Activated T-cell treated with anti-CD3 and anti-CD28 coated beads for 4 hours (primary cell): Measurements from ENCODE around the gene CTSL.

ENCODE experiments used
- DNase-seq: peaks from one replicate; pipeline ENCODE4 v3.0.0-alpha.2; 2020

The CTSL gene

GRCh38 chr9:87760529-87760928 is 34.6 kb downstream of the CTSL start:
- DNase-seq, result no peak

- DNase-seq, result no peak
These were observed 37.4 kb downstream of the CTSL start for GRCh38 chr9:87763286-87763685.

GRCh38 chr9:87765521-87765920 is 39.6 kb downstream of the CTSL start:
- DNase-seq, result no peak

GRCh38 chr9:87766697-87767096 is 40.8 kb downstream of the CTSL start:
- no peak for DNase-seq

- DNase-seq, result no peak
These were observed 44.8 kb downstream of the CTSL start for GRCh38 chr9:87770616-87771315.

GRCh38 chr9:87771316-87772006 is 45.5 kb downstream of the CTSL start:
- no peak for DNase-seq

GRCh38 chr9:87776481-87777379 is 50.8 kb downstream of the CTSL start:
- no peak for DNase-seq

GRCh38 chr9:87778996-87779395 is 53.1 kb downstream of the CTSL start:
- no peak for DNase-seq
